Nephron progenitor cell (in vitro differentiated cells): ENCODE measurements around the gene ADAMTS3.
A peak's percentile ranks its signal among the peaks of the same experiment; 100 is the strongest.

Source experiments
- DNase-seq: peaks from one replicate; pipeline ENCODE4 v3.0.0; 2021
- H3K27ac Mint-ChIP-seq: 2 replicates; pipeline ENCODE4 v1.8.0; 2021; ENCODE audit warnings: mild to moderate bottlenecking, moderate library complexity, mixed read lengths
- H3K27me3 Mint-ChIP-seq: 2 replicates; pipeline ENCODE4 v1.8.0; 2021; ENCODE audit warnings: mild to moderate bottlenecking, low read depth, mixed read lengths; ENCODE audit not compliant: poor library complexity
- H3K36me3 Mint-ChIP-seq: 2 replicates; pipeline ENCODE4 v1.8.0; 2021; ENCODE audit warnings: low read depth, mixed read lengths
- H3K4me1 Mint-ChIP-seq: 2 replicates; pipeline ENCODE4 v1.8.0; 2021; ENCODE audit warnings: mixed read lengths
- H3K4me3 Mint-ChIP-seq: 2 replicates; pipeline ENCODE4 v1.8.0; 2021; ENCODE audit warnings: mild to moderate bottlenecking, moderate library complexity, mixed read lengths
- H3K9me3 Mint-ChIP-seq: 2 replicates; pipeline ENCODE4 v1.8.0; 2021; ENCODE audit warnings: mild to moderate bottlenecking, moderate library complexity, mixed read lengths
- TF ChIP-seq, protein P1 (sequence below): fragments of 200-600 bp; sonication (generic); IDR thresholded peaks from 2 replicates; pipeline ENCODE4 v1.5.0; 2021; ENCODE audit warnings: antibody characterized with exemption

The ADAMTS3 gene

DNA sequence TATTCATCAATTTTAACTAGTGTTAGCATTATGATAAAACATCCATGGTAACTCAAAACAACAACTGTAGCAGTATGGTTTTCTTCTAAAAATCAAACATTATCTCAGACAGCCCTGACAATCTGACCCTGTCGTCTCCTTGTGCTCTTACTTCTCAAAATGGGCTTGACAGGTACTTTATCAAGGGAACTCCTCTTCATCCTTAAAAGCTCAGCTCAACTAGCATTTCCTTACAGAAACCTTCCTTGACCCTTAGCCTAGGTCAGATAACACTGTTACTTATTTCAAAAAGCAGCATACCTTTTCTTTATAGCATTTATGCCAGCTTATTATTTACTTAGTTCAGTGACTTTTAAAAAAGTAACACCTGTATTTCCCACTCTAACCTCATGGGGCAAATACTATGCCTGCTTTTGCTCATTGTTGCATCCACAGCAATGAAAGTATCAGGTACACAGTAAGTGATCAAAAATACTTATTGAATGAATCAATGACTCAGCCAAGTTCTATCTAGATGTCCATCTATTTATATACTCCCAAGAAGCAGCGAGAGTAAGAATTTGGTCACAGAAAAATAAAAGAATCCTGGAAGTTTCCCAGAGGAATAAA is 41.9 kb downstream of the ADAMTS3 start:
- Mint-ChIP-seq H3K36me3 (peaks cover 3% of the 10 kb centered on the region), H3K9me3 (peaks cover 3% of the 10 kb centered on the region), H3K4me1 (peaks cover 10% of the 10 kb centered on the region), H3K27ac (no peak overlapping the region), H3K27me3 (no peaks in the 10 kb centered on the region), H3K4me3 (no peak overlapping the region)
- TF ChIP-seq, protein P1, sequence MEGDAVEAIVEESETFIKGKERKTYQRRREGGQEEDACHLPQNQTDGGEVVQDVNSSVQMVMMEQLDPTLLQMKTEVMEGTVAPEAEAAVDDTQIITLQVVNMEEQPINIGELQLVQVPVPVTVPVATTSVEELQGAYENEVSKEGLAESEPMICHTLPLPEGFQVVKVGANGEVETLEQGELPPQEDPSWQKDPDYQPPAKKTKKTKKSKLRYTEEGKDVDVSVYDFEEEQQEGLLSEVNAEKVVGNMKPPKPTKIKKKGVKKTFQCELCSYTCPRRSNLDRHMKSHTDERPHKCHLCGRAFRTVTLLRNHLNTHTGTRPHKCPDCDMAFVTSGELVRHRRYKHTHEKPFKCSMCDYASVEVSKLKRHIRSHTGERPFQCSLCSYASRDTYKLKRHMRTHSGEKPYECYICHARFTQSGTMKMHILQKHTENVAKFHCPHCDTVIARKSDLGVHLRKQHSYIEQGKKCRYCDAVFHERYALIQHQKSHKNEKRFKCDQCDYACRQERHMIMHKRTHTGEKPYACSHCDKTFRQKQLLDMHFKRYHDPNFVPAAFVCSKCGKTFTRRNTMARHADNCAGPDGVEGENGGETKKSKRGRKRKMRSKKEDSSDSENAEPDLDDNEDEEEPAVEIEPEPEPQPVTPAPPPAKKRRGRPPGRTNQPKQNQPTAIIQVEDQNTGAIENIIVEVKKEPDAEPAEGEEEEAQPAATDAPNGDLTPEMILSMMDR, result no peak
- no peak for DNase-seq

DNA sequence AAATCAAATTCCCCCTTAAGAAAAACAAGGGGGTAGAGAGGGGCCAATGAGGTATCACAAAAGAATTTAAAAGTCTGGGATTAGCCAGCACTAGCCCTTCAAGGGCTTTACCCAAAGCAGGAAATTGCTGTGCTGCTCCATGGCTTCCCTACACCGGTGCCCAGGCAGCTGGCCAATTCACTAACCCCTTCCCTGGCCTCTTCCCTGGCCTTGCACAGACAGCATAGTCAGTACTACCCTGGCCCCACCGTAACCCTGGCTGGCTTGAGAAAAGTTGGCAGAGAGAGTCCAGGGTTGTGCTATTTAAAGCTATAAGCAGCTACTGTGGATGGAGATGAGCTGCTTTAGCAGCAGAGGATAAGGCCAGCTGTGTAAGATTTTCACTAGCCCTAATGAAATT is 43.1 kb downstream of the ADAMTS3 start:
- TF ChIP-seq, protein P1, result no peak

DNA sequence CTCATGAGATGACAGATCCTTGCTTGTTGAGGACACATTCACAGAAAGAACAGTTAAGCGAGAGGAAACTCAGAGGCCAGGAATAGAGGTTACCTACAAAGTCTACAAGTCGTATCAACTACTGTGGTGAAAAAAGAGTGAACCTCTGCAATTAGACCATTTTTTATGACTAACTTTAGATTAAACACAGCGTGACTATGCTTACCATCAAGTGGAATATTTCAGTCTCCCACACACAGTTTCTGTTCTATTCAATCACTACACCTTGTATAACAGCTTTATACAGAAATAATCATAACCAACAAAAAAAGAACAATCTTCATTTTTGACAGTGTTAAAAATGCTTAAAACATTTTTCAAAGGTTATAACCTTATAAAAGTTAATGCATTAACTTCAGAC is 46.6 kb downstream of the ADAMTS3 start:
- H3K27ac Mint-ChIP-seq, result no peak overlapping the region
- H3K27me3 Mint-ChIP-seq, result no peaks in the 10 kb centered on the region
- no peak overlapping the region for H3K4me3 Mint-ChIP-seq
- peaks cover 16% of the 10 kb centered on the region for H3K36me3 Mint-ChIP-seq
- TF ChIP-seq, protein P1, result no peak
- DNase-seq, result no peak
- H3K4me1 Mint-ChIP-seq, result peaks cover 6% of the 10 kb centered on the region
- H3K9me3 Mint-ChIP-seq, result peaks cover 33% of the 10 kb centered on the region

More for the DNA sequence above, 43.1 kb downstream of the ADAMTS3 start:
- H3K27ac Mint-ChIP-seq, result no peak overlapping the region
- no peaks in the 10 kb centered on the region for H3K27me3 Mint-ChIP-seq
- H3K36me3 Mint-ChIP-seq, result peaks cover 9% of the 10 kb centered on the region
- no peak overlapping the region for H3K4me3 Mint-ChIP-seq
- H3K9me3 Mint-ChIP-seq, result peaks cover 12% of the 10 kb centered on the region
- DNase-seq, result no peak
- peaks cover 10% of the 10 kb centered on the region for H3K4me1 Mint-ChIP-seq

DNA sequence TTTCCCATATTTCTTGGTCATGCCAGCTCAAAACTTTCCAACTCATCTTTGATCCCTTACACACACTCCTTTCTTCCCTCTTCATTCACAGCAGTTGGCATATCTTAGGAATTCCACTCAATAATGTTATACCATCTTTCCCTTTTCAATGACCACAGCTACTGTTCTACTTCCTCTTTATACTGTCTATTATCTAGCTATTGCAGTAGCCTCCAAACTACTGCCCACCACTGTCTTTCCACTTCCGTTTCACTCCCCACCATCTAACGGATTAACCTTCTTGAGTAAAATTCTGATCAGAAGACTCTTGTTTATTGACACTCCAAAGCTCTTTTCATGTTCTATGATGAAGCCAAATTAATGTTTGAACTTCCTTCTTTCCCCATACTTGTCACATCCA is 55.8 kb downstream of the ADAMTS3 start:
- DNase-seq, result no peak
- Mint-ChIP-seq H3K4me1 (no peaks in the 10 kb centered on the region), H3K9me3 (peaks cover 42% of the 10 kb centered on the region), H3K27ac (no peak overlapping the region), H3K36me3 (peaks cover 13% of the 10 kb centered on the region), H3K27me3 (no peaks in the 10 kb centered on the region), H3K4me3 (no peak overlapping the region)
- TF ChIP-seq, protein P1, result no peak

DNA sequence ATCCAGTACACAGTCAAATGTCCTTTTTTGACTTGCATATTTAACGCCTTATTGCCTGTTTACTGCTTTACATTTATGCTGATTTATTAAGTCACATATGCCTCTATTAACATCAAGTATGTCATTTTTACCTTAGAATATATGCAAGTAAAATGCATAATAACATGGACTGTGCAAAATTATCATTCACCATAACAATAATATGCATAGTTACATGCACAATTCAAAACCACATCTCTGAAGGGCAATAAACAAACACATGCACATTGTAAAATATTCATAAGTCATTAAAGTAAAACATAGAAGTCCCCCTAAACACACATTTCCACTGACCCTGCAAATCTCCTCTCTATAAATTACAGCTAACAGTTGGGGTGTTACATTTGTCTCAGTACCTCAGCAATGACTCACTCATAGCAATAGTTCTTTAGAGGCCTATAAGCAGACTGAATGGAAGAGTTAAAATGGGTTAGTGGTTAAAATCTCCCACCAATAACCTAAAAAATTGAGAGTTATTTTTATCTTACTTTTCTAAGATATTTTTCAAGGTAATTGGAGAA is 61.1 kb downstream of the ADAMTS3 start:
- TF ChIP-seq, protein P1, result no peak
- H3K36me3 Mint-ChIP-seq, result peaks cover 13% of the 10 kb centered on the region
- peaks cover 32% of the 10 kb centered on the region for H3K9me3 Mint-ChIP-seq
- H3K27ac Mint-ChIP-seq, result no peak overlapping the region
- H3K27me3 Mint-ChIP-seq, result peaks cover 3% of the 10 kb centered on the region
- no peak for DNase-seq
- H3K4me1 Mint-ChIP-seq, result peaks cover 4% of the 10 kb centered on the region
- H3K4me3 Mint-ChIP-seq, result no peak overlapping the region

DNA sequence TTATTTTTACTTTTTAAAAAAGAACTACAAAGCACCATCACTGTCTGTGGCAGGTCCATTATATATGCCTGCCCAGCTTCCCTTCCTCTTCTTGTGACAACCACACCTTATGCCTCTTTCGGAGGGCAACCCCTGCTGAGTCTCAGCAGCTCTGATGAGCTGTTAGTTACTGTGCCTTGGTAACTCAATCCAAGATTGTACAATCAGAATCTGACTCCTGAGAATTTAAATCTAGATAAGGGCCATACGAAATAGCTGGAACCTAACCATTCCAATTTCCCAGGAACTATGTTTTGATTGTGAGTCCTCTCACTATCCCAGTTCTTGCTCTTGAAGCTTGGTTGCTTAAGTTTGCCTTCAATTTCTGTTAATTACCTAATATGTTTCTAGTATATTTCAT is 61.9 kb downstream of the ADAMTS3 start:
- Mint-ChIP-seq H3K36me3 (peaks cover 13% of the 10 kb centered on the region), H3K27ac (peak overlapping the region; percentile 77), H3K27me3 (peaks cover 3% of the 10 kb centered on the region), H3K4me3 (no peak overlapping the region), H3K4me1 (peaks cover 4% of the 10 kb centered on the region), H3K9me3 (peaks cover 36% of the 10 kb centered on the region)
- TF ChIP-seq, protein P1, result no peak
- DNase-seq, result no peak
